ENCODE measurements around the gene SESTD1. TPM values are rescaled to one million over a fixed set of nuclear protein-coding genes. Genes with fewer than 3 reads are reported as not detected.

The SESTD1 gene
- total and polyA plus RNA-seq, 9 of the 15 experiments (the other 6 are each of a cell fraction or from before 2014, with no cell fraction given), result 0.32 to 5.6 (median 2.1) TPM

DNA sequence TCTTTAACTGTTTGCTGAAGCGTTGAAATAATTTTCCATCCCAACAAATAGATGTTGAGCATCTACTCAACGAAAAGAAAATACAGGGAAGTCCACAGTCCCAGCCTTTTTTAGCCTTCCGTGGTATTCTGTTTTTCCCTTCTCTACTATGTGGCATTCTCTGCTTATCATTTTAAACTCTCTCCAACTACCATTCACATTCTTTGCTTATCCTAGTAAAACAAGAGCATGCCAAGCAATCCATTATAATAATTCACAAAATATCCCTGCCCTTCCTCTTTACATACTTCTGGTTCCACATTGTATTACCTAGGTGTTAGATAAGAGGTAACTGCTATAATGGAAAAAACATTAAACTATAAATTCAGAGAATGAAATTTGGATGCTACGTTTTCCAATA, 1.6 kb upstream of the SESTD1 start:
- H3K4me3 ChIP-seq, result no peak overlapping the region
- intact Hi-C loops (cut with micrococcal nuclease) (no loop called here), in situ Hi-C loops (cut with MboI) (no loop called here)
- ChIA-PET CTCF (ENCODE audit: low intra/inter-chr PET ratio) (no interaction called here), POLR2A (no interaction called here)
- BruUV-seq (replicated peaks), result no TSS peak
- H3K36me3 ChIP-seq (ENCODE audit: control insufficient read depth, insufficient read depth, low read length), result no peaks in the 10 kb centered on the region
- no peak for FAIRE-seq
- no peak for ATAC-seq
- H3K4me2 ChIP-seq (ENCODE audit: insufficient read depth, low read length), result no peak overlapping the region
- H3K27ac ChIP-seq (ENCODE audit: extremely low read depth, low read depth, low read length), result no peak overlapping the region
- no peak overlapping the region for H2AFZ ChIP-seq (ENCODE audit: low read depth, low read length)
- no peaks in the 10 kb centered on the region for H3K79me2 ChIP-seq (ENCODE audit: control insufficient read depth, insufficient read depth, low read length)
- H4K20me1 ChIP-seq (replicated peaks; ENCODE audit: control insufficient read depth, insufficient read depth, low read length), result no peaks in the 10 kb centered on the region
- peaks cover 6 to 15% of the 10 kb centered on the region in 2 experiments; a peak in 4 of 5 replicates for H3K4me1 ChIP-seq (replicated peaks in 1 of 2; ENCODE audit: control insufficient read depth in 2 of 2, insufficient read depth in 2 of 2, low read length in 2 of 2)
- H3K9me3 ChIP-seq (replicated peaks; ENCODE audit: control insufficient read depth, insufficient read depth, low read depth, low read length), result no peaks in the 10 kb centered on the region
- peaks cover 8 to 17% of the 10 kb centered on the region in 2 experiments; a peak in 3 of 5 replicates for H3K27me3 ChIP-seq (ENCODE audit: control insufficient read depth in 2 of 2, insufficient read depth in 2 of 2, low read length in 2 of 2)
- DNase-seq (ENCODE audit: extremely low read depth in 1 of 4, low spot score in 3 of 4), result no peak
- WGBS (ENCODE audit: insufficient coverage, low coverage, missing lambda C conversion rate), result 0% methylated on average over 4 of the region's 4 CpGs
- H3K9me1 ChIP-seq (ENCODE audit: control insufficient read depth, insufficient read depth, low read length), result no peaks in the 10 kb centered on the region
- no peak overlapping the region for H3K9ac ChIP-seq (ENCODE audit: insufficient read depth in 1 of 2, low read depth in 2 of 2, low read length in 2 of 2)
- TF ChIP-seq ZNF384 (IDR thresholded peaks at IDR 0.05; ENCODE audit: low read depth, low read length) (no peak), ZNF407 (IDR thresholded peaks at IDR 0.05; ENCODE audit: low read depth) (no peak), ZSCAN29 (IDR thresholded peaks at IDR 0.05) (no peak), IRF9 (tag; IDR thresholded peaks at IDR 0.05) (no peak)
- TF ChIP-seq, protein P1, sequence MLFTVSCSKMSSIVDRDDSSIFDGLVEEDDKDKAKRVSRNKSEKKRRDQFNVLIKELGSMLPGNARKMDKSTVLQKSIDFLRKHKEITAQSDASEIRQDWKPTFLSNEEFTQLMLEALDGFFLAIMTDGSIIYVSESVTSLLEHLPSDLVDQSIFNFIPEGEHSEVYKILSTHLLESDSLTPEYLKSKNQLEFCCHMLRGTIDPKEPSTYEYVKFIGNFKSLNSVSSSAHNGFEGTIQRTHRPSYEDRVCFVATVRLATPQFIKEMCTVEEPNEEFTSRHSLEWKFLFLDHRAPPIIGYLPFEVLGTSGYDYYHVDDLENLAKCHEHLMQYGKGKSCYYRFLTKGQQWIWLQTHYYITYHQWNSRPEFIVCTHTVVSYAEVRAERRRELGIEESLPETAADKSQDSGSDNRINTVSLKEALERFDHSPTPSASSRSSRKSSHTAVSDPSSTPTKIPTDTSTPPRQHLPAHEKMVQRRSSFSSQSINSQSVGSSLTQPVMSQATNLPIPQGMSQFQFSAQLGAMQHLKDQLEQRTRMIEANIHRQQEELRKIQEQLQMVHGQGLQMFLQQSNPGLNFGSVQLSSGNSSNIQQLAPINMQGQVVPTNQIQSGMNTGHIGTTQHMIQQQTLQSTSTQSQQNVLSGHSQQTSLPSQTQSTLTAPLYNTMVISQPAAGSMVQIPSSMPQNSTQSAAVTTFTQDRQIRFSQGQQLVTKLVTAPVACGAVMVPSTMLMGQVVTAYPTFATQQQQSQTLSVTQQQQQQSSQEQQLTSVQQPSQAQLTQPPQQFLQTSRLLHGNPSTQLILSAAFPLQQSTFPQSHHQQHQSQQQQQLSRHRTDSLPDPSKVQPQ (CRISPR knock-in tag; IDR thresholded peaks at IDR 0.05; ENCODE audit: borderline replicate concordance), result no peak
- TF ChIP-seq, protein P2, sequence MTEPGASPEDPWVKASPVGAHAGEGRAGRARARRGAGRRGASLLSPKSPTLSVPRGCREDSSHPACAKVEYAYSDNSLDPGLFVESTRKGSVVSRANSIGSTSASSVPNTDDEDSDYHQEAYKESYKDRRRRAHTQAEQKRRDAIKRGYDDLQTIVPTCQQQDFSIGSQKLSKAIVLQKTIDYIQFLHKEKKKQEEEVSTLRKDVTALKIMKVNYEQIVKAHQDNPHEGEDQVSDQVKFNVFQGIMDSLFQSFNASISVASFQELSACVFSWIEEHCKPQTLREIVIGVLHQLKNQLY (CRISPR knock-in tag; conservative IDR thresholded peaks at IDR 0.05), result no peak
- TF ChIP-seq, protein P3, sequence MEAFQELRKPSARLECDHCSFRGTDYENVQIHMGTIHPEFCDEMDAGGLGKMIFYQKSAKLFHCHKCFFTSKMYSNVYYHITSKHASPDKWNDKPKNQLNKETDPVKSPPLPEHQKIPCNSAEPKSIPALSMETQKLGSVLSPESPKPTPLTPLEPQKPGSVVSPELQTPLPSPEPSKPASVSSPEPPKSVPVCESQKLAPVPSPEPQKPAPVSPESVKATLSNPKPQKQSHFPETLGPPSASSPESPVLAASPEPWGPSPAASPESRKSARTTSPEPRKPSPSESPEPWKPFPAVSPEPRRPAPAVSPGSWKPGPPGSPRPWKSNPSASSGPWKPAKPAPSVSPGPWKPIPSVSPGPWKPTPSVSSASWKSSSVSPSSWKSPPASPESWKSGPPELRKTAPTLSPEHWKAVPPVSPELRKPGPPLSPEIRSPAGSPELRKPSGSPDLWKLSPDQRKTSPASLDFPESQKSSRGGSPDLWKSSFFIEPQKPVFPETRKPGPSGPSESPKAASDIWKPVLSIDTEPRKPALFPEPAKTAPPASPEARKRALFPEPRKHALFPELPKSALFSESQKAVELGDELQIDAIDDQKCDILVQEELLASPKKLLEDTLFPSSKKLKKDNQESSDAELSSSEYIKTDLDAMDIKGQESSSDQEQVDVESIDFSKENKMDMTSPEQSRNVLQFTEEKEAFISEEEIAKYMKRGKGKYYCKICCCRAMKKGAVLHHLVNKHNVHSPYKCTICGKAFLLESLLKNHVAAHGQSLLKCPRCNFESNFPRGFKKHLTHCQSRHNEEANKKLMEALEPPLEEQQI (IDR thresholded peaks at IDR 0.05), result no peak

Data from K562 (cell line).